ENCODE measurements around the gene PPP1R18.

The PPP1R18 gene

GRCh38 chr6:30641048-30641447 lies 45.4 kb downstream of the PPP1R18 start:
- Histone ChIP-seq H3K9ac (ENCODE audit: low read length) (no peak overlapping the region), H3K9me3 (ENCODE audit: insufficient read depth, low read depth, low read length) (peaks cover 1% of the 10 kb centered on the region), H3K23ac (ENCODE audit: low read length) (no peak overlapping the region), H4K8ac (ENCODE audit: low read depth, low read length) (no peak overlapping the region), H2BK120ac (ENCODE audit: insufficient read depth, low read length, poor library complexity) (no peak overlapping the region), H3K14ac (ENCODE audit: low read length) (no peak overlapping the region), H2AK5ac (ENCODE audit: low read length) (no peak overlapping the region), H3K27me3 (ENCODE audit: insufficient read depth, low read length) (no peaks in the 10 kb centered on the region), H4K12ac (ENCODE audit: low read depth, low read length) (no peak overlapping the region), H3K4me3 (ENCODE audit: low read depth, low read length) (no peak overlapping the region), H3K4ac (ENCODE audit: low read depth, low read length) (no peak overlapping the region), H3K4me2 (ENCODE audit: low read length) (no peak overlapping the region), H2AFZ (ENCODE audit: insufficient read depth, low read length, poor library complexity) (no peak overlapping the region), H3K79me1 (ENCODE audit: low read length) (no peaks in the 10 kb centered on the region), H3K27ac (ENCODE audit: low read depth, low read length) (no peak overlapping the region), H3K79me2 (ENCODE audit: control insufficient read depth, insufficient read depth, low read length, poor library complexity) (no peaks in the 10 kb centered on the region), H3K18ac (ENCODE audit: low read length) (no peak overlapping the region), H3K36me3 (ENCODE audit: control insufficient read depth in 1 of 2, insufficient read depth in 2 of 2, low read length in 2 of 2) (peaks cover 43 to 56% of the 10 kb centered on the region in 2 experiments), H2BK5ac (ENCODE audit: low read depth, low read length, poor library complexity) (no peak overlapping the region), H2BK12ac (ENCODE audit: low read length) (no peak overlapping the region), H3K4me1 (ENCODE audit: control insufficient read depth in 1 of 2, insufficient read depth in 2 of 2, low read length in 2 of 2) (peaks cover 0 to 3% of the 10 kb centered on the region in 2 experiments), H4K91ac (ENCODE audit: low read depth, low read length) (no peak overlapping the region)
- WGBS (ENCODE audit: extremely low coverage, insufficient coverage, insufficient read length), result no CpG with 5 or more reads among the region's 1 CpG
- DNase-seq, result no peak

GRCh38 chr6:30640481-30640880 lies 46.0 kb downstream of the PPP1R18 start:
- Histone ChIP-seq H2BK12ac (ENCODE audit: low read length) (no peak overlapping the region), H3K4me2 (ENCODE audit: low read length) (no peak overlapping the region), H3K36me3 (ENCODE audit: control insufficient read depth in 1 of 2, insufficient read depth in 2 of 2, low read length in 2 of 2) (peaks cover 43 to 54% of the 10 kb centered on the region in 2 experiments), H4K12ac (ENCODE audit: low read depth, low read length) (no peak overlapping the region), H4K8ac (ENCODE audit: low read depth, low read length) (no peak overlapping the region), H3K4ac (ENCODE audit: low read depth, low read length) (no peak overlapping the region), H3K79me1 (ENCODE audit: low read length) (no peaks in the 10 kb centered on the region), H2BK120ac (ENCODE audit: insufficient read depth, low read length, poor library complexity) (no peak overlapping the region), H3K4me3 (ENCODE audit: low read depth, low read length) (no peak overlapping the region), H3K27me3 (ENCODE audit: insufficient read depth, low read length) (no peaks in the 10 kb centered on the region), H3K79me2 (ENCODE audit: control insufficient read depth, insufficient read depth, low read length, poor library complexity) (no peaks in the 10 kb centered on the region), H3K23ac (ENCODE audit: low read length) (no peak overlapping the region), H2BK5ac (ENCODE audit: low read depth, low read length, poor library complexity) (no peak overlapping the region), H2AFZ (ENCODE audit: insufficient read depth, low read length, poor library complexity) (no peak overlapping the region), H3K4me1 (ENCODE audit: control insufficient read depth in 1 of 2, insufficient read depth in 2 of 2, low read length in 2 of 2) (no peaks in the 10 kb centered on the region), H4K91ac (ENCODE audit: low read depth, low read length) (no peak overlapping the region), H3K9me3 (ENCODE audit: insufficient read depth, low read depth, low read length) (peaks cover 1% of the 10 kb centered on the region), H3K9ac (ENCODE audit: low read length) (no peak overlapping the region), H2AK5ac (ENCODE audit: low read length) (no peak overlapping the region), H3K27ac (ENCODE audit: low read depth, low read length) (no peak overlapping the region), H3K18ac (ENCODE audit: low read length) (no peak overlapping the region), H3K14ac (ENCODE audit: low read length) (no peak overlapping the region)
- DNase-seq, result no peak
- WGBS (ENCODE audit: extremely low coverage, insufficient coverage, insufficient read length), result no CpG with 5 or more reads among the region's 10 CpGs

GRCh38 chr6:30635834-30636233 lies 50.6 kb downstream of the PPP1R18 start:
- Histone ChIP-seq H3K23ac (ENCODE audit: low read length) (no peak overlapping the region), H2AK5ac (ENCODE audit: low read length) (no peak overlapping the region), H3K4me3 (ENCODE audit: low read depth, low read length) (no peak overlapping the region), H3K79me1 (ENCODE audit: low read length) (no peaks in the 10 kb centered on the region), H3K9ac (ENCODE audit: low read length) (no peak overlapping the region), H3K27me3 (ENCODE audit: insufficient read depth, low read length) (no peaks in the 10 kb centered on the region), H3K4me2 (ENCODE audit: low read length) (no peak overlapping the region), H3K9me3 (ENCODE audit: insufficient read depth, low read depth, low read length) (peaks cover 3% of the 10 kb centered on the region), H3K79me2 (ENCODE audit: control insufficient read depth, insufficient read depth, low read length, poor library complexity) (no peaks in the 10 kb centered on the region), H4K12ac (ENCODE audit: low read depth, low read length) (no peak overlapping the region), H4K91ac (ENCODE audit: low read depth, low read length) (no peak overlapping the region), H3K36me3 (ENCODE audit: control insufficient read depth in 1 of 2, insufficient read depth in 2 of 2, low read length in 2 of 2) (peaks cover 31 to 33% of the 10 kb centered on the region in 2 experiments), H2AFZ (ENCODE audit: insufficient read depth, low read length, poor library complexity) (no peak overlapping the region), H3K27ac (ENCODE audit: low read depth, low read length) (no peak overlapping the region), H2BK12ac (ENCODE audit: low read length) (no peak overlapping the region), H3K4me1 (ENCODE audit: control insufficient read depth in 1 of 2, insufficient read depth in 2 of 2, low read length in 2 of 2) (no peaks in the 10 kb centered on the region), H4K8ac (ENCODE audit: low read depth, low read length) (no peak overlapping the region), H2BK5ac (ENCODE audit: low read depth, low read length, poor library complexity) (no peak overlapping the region), H2BK120ac (ENCODE audit: insufficient read depth, low read length, poor library complexity) (no peak overlapping the region), H3K18ac (ENCODE audit: low read length) (no peak overlapping the region), H3K4ac (ENCODE audit: low read depth, low read length) (no peak overlapping the region), H3K14ac (ENCODE audit: low read length) (no peak overlapping the region)
- no peak for DNase-seq
- no CpG with 5 or more reads among the region's 3 CpGs for WGBS (ENCODE audit: extremely low coverage, insufficient coverage, insufficient read length)

- Histone ChIP-seq H3K27ac (ENCODE audit: low read depth, low read length) (peak within 1 kb of the TSS; percentile 58), H3K36me3 (ENCODE audit: control insufficient read depth in 1 of 2, insufficient read depth in 2 of 2, low read length in 2 of 2) (peaks cover 48% of the 10 kb centered on the region in 2 experiments), H3K4ac (ENCODE audit: low read depth, low read length) (peak within 1 kb of the TSS; percentile 65), H3K9ac (ENCODE audit: low read length) (peak within 1 kb of the TSS; percentile 57), H2BK12ac (ENCODE audit: low read length) (no peak within 1 kb of the TSS), H3K4me2 (ENCODE audit: low read length) (peak within 1 kb of the TSS; percentile 74), H2BK5ac (ENCODE audit: low read depth, low read length, poor library complexity) (peak within 1 kb of the TSS; percentile 29), H2AK5ac (ENCODE audit: low read length) (peak within 1 kb of the TSS; percentile 78), H3K23ac (ENCODE audit: low read length) (no peak within 1 kb of the TSS), H2AFZ (ENCODE audit: insufficient read depth, low read length, poor library complexity) (peak within 1 kb of the TSS; percentile 83), H3K4me1 (ENCODE audit: control insufficient read depth in 1 of 2, insufficient read depth in 2 of 2, low read length in 2 of 2) (peaks cover 6 to 11% of the 10 kb centered on the region in 2 experiments), H4K12ac (ENCODE audit: low read depth, low read length) (peak within 1 kb of the TSS; percentile 97), H4K91ac (ENCODE audit: low read depth, low read length) (peak within 1 kb of the TSS; percentile 90), H3K79me1 (ENCODE audit: low read length) (peaks cover 6% of the 10 kb centered on the region), H3K14ac (ENCODE audit: low read length) (peak within 1 kb of the TSS; percentile 94), H3K27me3 (ENCODE audit: insufficient read depth, low read length) (no peaks in the 10 kb centered on the region), H3K9me3 (ENCODE audit: insufficient read depth, low read depth, low read length) (no peaks in the 10 kb centered on the region), H2BK120ac (ENCODE audit: insufficient read depth, low read length, poor library complexity) (peak within 1 kb of the TSS; percentile 51), H4K8ac (ENCODE audit: low read depth, low read length) (peak within 1 kb of the TSS; percentile 95), H3K18ac (ENCODE audit: low read length) (peak within 1 kb of the TSS; percentile 86), H3K4me3 (ENCODE audit: low read depth, low read length) (peak within 1 kb of the TSS; percentile 78), H3K79me2 (ENCODE audit: control insufficient read depth, insufficient read depth, low read length, poor library complexity) (peaks cover 5% of the 10 kb centered on the region)
- no CpG with 5 or more reads among the region's 36 CpGs for WGBS (ENCODE audit: extremely low coverage, insufficient coverage, insufficient read length)
- DNase-seq, result peak; percentile 72 to 86
Measured at GRCh38 chr6:30626484-30627366, 59.7 kb downstream of the PPP1R18 start, which contains the start of gene ATAT1. ATAT1 (plus strand) TSS chr6:30626874.

Measured in trophoblast cell (in vitro differentiated cells and primary cell).